Erythroblast (primary cell): ENCODE measurements around the gene PIP5K1B.

ENCODE experiments used
- GATA1 ChIP-seq: IDR thresholded peaks from 2 replicates; pipeline ENCODE4 v1.6.1; 2011; ENCODE audit warnings: low read depth, mild to moderate bottlenecking, control low read depth, low read length, moderate library complexity
- POLR2A ChIP-seq: IDR thresholded peaks from 2 replicates; pipeline ENCODE4 v1.6.1; 2011; ENCODE audit warnings: mild to moderate bottlenecking, low read length

DNA sequence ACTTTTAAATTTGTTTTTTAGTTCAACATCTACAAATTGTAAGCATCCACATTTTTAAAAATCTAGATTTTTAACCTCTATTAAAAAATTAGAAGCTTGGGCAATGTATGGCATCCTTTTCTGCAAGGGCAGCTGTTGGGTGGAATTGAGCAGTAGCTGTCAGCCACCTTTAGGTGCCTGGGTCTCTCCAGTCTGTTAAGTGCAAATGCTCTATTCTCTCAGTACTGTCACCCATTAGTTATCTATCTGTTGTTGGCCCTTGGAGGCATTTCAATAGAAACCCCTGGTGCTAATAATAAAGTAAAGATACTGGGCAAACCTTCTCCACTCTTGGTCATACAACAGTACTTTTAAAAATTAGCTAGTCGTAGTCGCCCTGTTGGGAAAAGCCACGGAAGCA, 63.6 kb downstream of the PIP5K1B start:
- no peak for TF ChIP-seq POLR2A
- no peak for TF ChIP-seq GATA1
